Measurements from ENCODE around the gene UPK3A.

- TF ChIP-seq CTCF (IDR thresholded peaks at IDR 0.05) (no peak), POLR2A (IDR thresholded peaks at IDR 0.05) (no peak)
Measured at GRCh38 chr22:45322873-45323525, 38.2 kb downstream of the UPK3A start.
